Suprapubic skin (tissue), 4 donors: ENCODE data around the gene PYM1. TPM values are rescaled to one million over a fixed set of nuclear protein-coding genes. Genes with fewer than 3 reads are reported as not detected.
A peak's percentile ranks its signal among the peaks of the same experiment; 100 is the strongest.

Experiments used
- DNase-seq, 2 donors: peaks; one replicate each; pipeline ENCODE4 v3.0.0-alpha.2; 2019; ENCODE audit warnings: low spot score in 2 of 2
- H3K27ac ChIP-seq: fragments of 200-600 bp; sonication (generic); one replicate; pipeline ENCODE4 v1.5.1; 2019
- H3K27me3 ChIP-seq: fragments of 200-600 bp; sonication (generic); one replicate; pipeline ENCODE4 v1.5.1; 2019
- H3K36me3 ChIP-seq: fragments of 200-600 bp; sonication (generic); one replicate; pipeline ENCODE4 v1.5.1; 2019
- H3K4me1 ChIP-seq: fragments of 200-600 bp; sonication (generic); one replicate; pipeline ENCODE4 v1.5.1; 2019
- H3K4me3 ChIP-seq: fragments of 200-600 bp; sonication (generic); one replicate; pipeline ENCODE4 v1.5.1; 2019; ENCODE audit warnings: mild to moderate bottlenecking
- H3K9me3 ChIP-seq: fragments of 200-600 bp; sonication (generic); one replicate; pipeline ENCODE4 v1.5.1; 2019
- EP300 ChIP-seq: sonication (generic); formaldehyde crosslinking; IDR thresholded peaks from one replicate; pipeline ENCODE4 v1.6.1; 2017; ENCODE audit warnings: antibody characterized with exemption
- POLR2A ChIP-seq, 2 donors: fragments of 450-650 bp; IDR thresholded peaks; one replicate each; pipeline ENCODE4 v1.6.1; 2017; ENCODE audit warnings: antibody characterized with exemption in 2 of 2, mild to moderate bottlenecking in 2 of 2, moderate library complexity in 2 of 2
- POLR2AphosphoS5 ChIP-seq, 3 donors: sonication (generic); formaldehyde crosslinking; IDR thresholded peaks; one replicate each; pipeline ENCODE4 v1.6.1; 2017; ENCODE audit warnings: antibody characterized with exemption in 3 of 3
- WGBS: methylation state at CpG from one replicate; pipeline ENCODE4 v1.1.5; 2018; 5-methylcytosine and 5-hydroxymethylcytosine counted together
- total RNA-seq, 4 donors: library from RNA; depleted of rRNA; stranded (reverse); fragments of >200 nt; gene quantifications; one replicate each; pipeline ENCODE4 v1.1.0, GENCODE V29; 2016
- TF ChIP-seq, protein P1 (sequence below), 2 donors: fragments of 200-600 bp in 1 of 2; fragments of 450-650 bp in 1 of 2; sonication (generic) in 1 of 2; IDR thresholded peaks; one replicate each; pipeline ENCODE4 v1.5.1; 2016 to 2019; ENCODE audit warnings: antibody characterized with exemption in 2 of 2, mild to moderate bottlenecking in 1 of 2, moderate library complexity in 1 of 2

PYM1 gene
- total RNA-seq, 4 donors from 2014 or later = 32.0 to 41.8 (median 37.4) TPM

DNA sequence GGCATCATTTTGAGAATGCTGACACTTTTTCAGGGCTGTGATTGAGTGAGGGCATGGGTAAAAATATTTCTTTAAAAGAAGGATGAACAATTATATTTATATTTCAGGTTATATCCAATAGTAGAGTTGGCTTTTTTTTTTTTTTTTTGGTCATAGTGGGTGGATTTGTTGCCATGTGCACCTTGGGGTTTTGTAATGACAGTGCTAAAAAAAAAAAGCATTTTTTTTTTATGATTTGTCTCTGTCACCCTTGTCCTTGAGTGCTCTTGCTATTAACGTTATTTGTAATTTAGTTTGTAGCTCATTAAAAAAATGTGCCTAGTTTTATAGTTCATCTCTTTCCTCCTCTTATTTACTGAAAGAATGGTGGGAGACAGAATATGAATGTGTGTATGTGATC lies 44.8 kb upstream of the PYM1 start:
- no peak for DNase-seq
- WGBS = 29% methylated on average over 1 of the region's 1 CpG
- no peak for TF ChIP-seq EP300
- no peak for TF ChIP-seq POLR2A (IDR thresholded peaks at IDR 0.05)
- TF ChIP-seq, protein P1, sequence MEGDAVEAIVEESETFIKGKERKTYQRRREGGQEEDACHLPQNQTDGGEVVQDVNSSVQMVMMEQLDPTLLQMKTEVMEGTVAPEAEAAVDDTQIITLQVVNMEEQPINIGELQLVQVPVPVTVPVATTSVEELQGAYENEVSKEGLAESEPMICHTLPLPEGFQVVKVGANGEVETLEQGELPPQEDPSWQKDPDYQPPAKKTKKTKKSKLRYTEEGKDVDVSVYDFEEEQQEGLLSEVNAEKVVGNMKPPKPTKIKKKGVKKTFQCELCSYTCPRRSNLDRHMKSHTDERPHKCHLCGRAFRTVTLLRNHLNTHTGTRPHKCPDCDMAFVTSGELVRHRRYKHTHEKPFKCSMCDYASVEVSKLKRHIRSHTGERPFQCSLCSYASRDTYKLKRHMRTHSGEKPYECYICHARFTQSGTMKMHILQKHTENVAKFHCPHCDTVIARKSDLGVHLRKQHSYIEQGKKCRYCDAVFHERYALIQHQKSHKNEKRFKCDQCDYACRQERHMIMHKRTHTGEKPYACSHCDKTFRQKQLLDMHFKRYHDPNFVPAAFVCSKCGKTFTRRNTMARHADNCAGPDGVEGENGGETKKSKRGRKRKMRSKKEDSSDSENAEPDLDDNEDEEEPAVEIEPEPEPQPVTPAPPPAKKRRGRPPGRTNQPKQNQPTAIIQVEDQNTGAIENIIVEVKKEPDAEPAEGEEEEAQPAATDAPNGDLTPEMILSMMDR (IDR thresholded peaks at IDR 0.05) = no peak
- TF ChIP-seq POLR2AphosphoS5 (IDR thresholded peaks at IDR 0.05) = no peak
- H3K4me1 ChIP-seq = peaks cover 40% of the 10 kb centered on the region
- H3K9me3 ChIP-seq = no peaks in the 10 kb centered on the region
- H3K27me3 ChIP-seq = no peaks in the 10 kb centered on the region
- peak overlapping the region; percentile 92 for H3K27ac ChIP-seq
- no peaks in the 10 kb centered on the region for H3K36me3 ChIP-seq
- peak overlapping the region; percentile 84 for H3K4me3 ChIP-seq

DNA sequence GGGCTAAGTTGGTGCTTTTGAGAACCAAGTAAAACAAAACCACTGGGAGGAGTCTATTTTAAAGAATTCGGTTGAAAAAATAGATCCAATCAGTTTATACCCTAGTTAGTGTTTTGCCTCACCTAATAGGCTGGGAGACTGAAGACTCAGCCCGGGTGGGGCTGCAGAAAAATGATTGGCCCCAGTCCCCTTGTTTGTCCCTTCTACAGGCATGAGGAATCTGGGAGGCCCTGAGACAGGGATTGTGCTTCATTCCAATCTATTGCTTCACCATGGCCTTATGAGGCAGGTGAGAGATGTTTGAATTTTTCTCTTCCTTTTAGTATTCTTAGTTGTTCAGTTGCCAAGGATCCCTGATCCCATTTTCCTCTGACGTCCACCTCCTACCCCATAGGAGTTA lies 44.3 kb upstream of the PYM1 start:
- Histone ChIP-seq H3K27me3 (no peaks in the 10 kb centered on the region), H3K9me3 (no peaks in the 10 kb centered on the region), H3K36me3 (no peaks in the 10 kb centered on the region), H3K4me1 (peaks cover 41% of the 10 kb centered on the region), H3K4me3 (no peak overlapping the region), H3K27ac (no peak overlapping the region)
- 43% methylated on average over 3 of the region's 3 CpGs for WGBS
- TF ChIP-seq, protein P1 (IDR thresholded peaks at IDR 0.05) = no peak
- TF ChIP-seq POLR2AphosphoS5 (IDR thresholded peaks at IDR 0.05) (no peak), POLR2A (IDR thresholded peaks at IDR 0.05) (no peak)
- no peak for DNase-seq

DNA sequence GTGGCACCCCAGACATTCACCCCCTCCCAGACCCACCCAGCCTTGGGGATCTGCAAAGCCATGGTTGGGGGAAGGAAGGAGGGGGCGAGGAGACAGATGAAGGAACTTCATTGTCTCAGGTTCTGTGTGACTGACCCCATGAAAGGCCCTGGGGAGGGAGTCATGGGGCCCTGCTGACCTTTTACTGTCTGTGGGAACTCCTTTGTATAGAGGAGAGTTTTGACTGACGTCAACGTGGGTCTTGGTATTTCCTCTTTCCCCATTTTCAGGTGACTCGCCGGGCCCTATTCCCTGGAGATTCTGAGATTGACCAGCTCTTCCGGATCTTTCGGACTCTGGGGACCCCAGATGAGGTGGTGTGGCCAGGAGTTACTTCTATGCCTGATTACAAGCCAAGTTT lies 43.1 kb upstream of the PYM1 start:
- Histone ChIP-seq H3K36me3 (no peaks in the 10 kb centered on the region), H3K9me3 (no peaks in the 10 kb centered on the region), H3K4me3 (no peak overlapping the region), H3K27ac (no peak overlapping the region), H3K27me3 (no peaks in the 10 kb centered on the region), H3K4me1 (peaks cover 42% of the 10 kb centered on the region)
- no peak for DNase-seq
- TF ChIP-seq, protein P1 (IDR thresholded peaks at IDR 0.05) = no peak
- no peak for TF ChIP-seq POLR2A (IDR thresholded peaks at IDR 0.05)
- TF ChIP-seq EP300 = no peak
- TF ChIP-seq POLR2AphosphoS5 (IDR thresholded peaks at IDR 0.05) = no peak
- WGBS = 86% methylated on average over 7 of the region's 7 CpGs

DNA sequence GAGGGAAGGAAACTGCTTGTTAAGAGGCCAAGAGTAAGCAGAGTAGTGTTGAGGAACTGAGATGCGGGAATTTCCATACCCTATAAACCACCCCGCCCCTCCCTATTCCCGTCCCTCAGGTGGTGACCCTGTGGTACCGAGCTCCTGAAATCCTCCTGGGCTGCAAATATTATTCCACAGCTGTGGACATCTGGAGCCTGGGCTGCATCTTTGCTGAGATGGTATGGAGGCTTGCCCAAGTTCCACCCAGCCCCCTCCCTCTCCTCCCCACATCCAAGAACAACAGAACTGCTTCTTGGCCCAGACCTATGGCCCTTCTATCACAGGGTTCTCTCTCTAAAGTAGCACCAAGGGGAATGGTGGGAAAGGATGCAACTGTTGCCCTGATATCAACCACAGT lies 41.7 kb upstream of the PYM1 start:
- WGBS = 81% methylated on average over 4 of the region's 4 CpGs

DNA sequence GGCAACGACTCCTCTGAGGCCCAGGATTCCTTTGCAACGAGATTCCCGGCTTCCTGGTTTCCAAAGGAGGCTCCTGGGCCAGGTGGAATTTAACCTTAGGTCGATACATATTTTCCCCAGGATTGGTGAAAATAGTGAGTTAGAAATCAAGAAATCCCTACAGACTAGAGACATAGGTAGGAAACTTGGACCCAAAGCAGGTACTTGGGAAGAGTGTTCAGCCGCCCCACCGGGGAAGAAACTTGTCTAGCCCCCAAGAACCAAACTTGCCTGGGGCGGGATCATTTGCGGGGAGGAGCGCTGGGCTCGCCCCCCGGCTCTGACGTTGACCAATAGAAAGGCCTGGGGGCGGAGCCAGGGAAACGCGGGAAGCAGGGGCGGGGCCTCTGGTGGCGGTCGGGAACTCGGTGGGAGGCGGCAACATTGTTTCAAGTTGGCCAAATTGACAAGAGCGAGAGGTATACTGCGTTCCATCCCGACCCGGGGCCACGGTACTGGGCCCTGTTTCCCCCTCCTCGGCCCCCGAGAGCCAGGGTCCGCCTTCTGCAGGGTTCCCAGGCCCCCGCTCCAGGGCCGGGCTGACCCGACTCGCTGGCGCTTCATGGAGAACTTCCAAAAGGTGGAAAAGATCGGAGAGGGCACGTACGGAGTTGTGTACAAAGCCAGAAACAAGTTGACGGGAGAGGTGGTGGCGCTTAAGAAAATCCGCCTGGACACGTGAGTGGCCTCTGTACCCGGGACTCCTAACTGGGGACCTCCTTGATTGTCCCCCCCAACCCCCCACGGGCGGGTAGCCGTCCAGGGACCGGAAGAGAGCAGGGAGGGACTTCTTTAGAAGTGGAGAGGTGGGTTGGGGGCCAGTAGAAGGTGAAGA lies 39.0 kb upstream of the PYM1 start, which contains the start of gene CDK2:
CDK2 (plus strand) TSS at position 423 of the 874 bp plus-strand sequence; CDS start at position 602, 179 bp downstream.
- Histone ChIP-seq H3K27me3 (no peaks in the 10 kb centered on the region), H3K27ac (peak within 1 kb of the TSS; percentile 68), H3K4me3 (peak within 1 kb of the TSS; percentile 76), H3K4me1 (peaks cover 23% of the 10 kb centered on the region), H3K36me3 (no peaks in the 10 kb centered on the region), H3K9me3 (no peaks in the 10 kb centered on the region)
- peak; percentile 97 to 99 for DNase-seq
- no peak for TF ChIP-seq EP300
- TF ChIP-seq POLR2A (IDR thresholded peaks at IDR 0.05) = peak in 1 of 2 donors; percentile 41
- no peak for TF ChIP-seq POLR2AphosphoS5 (IDR thresholded peaks at IDR 0.05)
- TF ChIP-seq, protein P1 (IDR thresholded peaks at IDR 0.05) = no peak
- 1% methylated on average over 40 of the region's 45 CpGs for WGBS

More for the DNA sequence above, 41.7 kb upstream of the PYM1 start:
- H3K9me3 ChIP-seq = no peaks in the 10 kb centered on the region
- no peak overlapping the region for H3K27ac ChIP-seq
- no peak for DNase-seq
- no peak overlapping the region for H3K4me3 ChIP-seq
- no peaks in the 10 kb centered on the region for H3K27me3 ChIP-seq
- H3K36me3 ChIP-seq = no peaks in the 10 kb centered on the region
- TF ChIP-seq POLR2AphosphoS5 (IDR thresholded peaks at IDR 0.05) (no peak), EP300 (no peak), POLR2A (IDR thresholded peaks at IDR 0.05) (no peak)
- TF ChIP-seq, protein P1 (IDR thresholded peaks at IDR 0.05) = no peak
- peaks cover 36% of the 10 kb centered on the region for H3K4me1 ChIP-seq
